H1 (cell line): Measurements from ENCODE around the gene PROM2. TPM values are rescaled to one million over a fixed set of nuclear protein-coding genes. Genes with fewer than 3 reads are reported as not detected.

ENCODE experiments used
- GABPA ChIP-seq: IDR thresholded peaks from 2 replicates; pipeline ENCODE4 v1.6.1; 2011; ENCODE audit warnings: mild to moderate bottlenecking, low read length, moderate library complexity, borderline replicate concordance; ENCODE audit not compliant: insufficient read depth
- MAFK ChIP-seq: IDR thresholded peaks from 2 replicates; pipeline ENCODE4 v1.6.1; 2012; ENCODE audit warnings: low read depth, mild to moderate bottlenecking, improper control_type of control experiment, low read length
- POLR2A ChIP-seq, 2 experiments: IDR thresholded peaks; 1 replicate in 1 of 2; 2 replicates in 1 of 2; pipeline ENCODE4 v1.6.1; 2011; ENCODE audit warnings: low read depth in 2 of 2, low read length in 2 of 2, mild to moderate bottlenecking in 2 of 2; ENCODE audit errors: control extremely low read depth in 1 of 2
- SIN3A ChIP-seq, 2 experiments: IDR thresholded peaks in 1 of 2; conservative IDR thresholded peaks in 1 of 2; 2 replicates each; pipeline ENCODE4 v1.6.1; 2011 to 2012; ENCODE audit warnings: low read length in 2 of 2, improper control_type of control experiment in 1 of 2, low read depth in 1 of 2, mild to moderate bottlenecking in 1 of 2
- SP2 ChIP-seq: IDR thresholded peaks from 2 replicates; pipeline ENCODE4 v1.6.1; 2012; ENCODE audit warnings: mild to moderate bottlenecking, low read length, inconsistent platforms
- polyA plus RNA-seq, 7 experiments: library from polyadenylated mRNA; depleted of rRNA in 3 of 7; stranded (reverse) in 5 of 7; unstranded in 2 of 7; fragments of >200 nt in 5 of 7; fragments of 200-250 nt in 2 of 7; gene quantifications; 1 replicate in 5 of 7; 2 replicates in 1 of 7; 4 replicates in 1 of 7; pipeline versions ENCODE4 v1.2.1 to v1.2.3, GENCODE V29; 2011 to 2013; ENCODE audit warnings: missing spikeins in 2 of 7, mixed read lengths in 2 of 7
- total RNA-seq: library from RNA; stranded (reverse); fragmentation: NEBNext Ultra II Directional; extraction: Animal tissue kit (Norgen Biotek cat#: 25700); gene quantifications from 2 replicates; pipeline ENCODE4 v1.2.1, GENCODE V29; 2021
- TF ChIP-seq, protein P1 (sequence below), 3 experiments: IDR thresholded peaks; 1 replicate in 2 of 3; 2 replicates in 1 of 3; pipeline versions ENCODE4 v1.5.1 to v1.6.1; 2011; ENCODE audit warnings: low read length in 3 of 3, mild to moderate bottlenecking in 3 of 3, inconsistent platforms in 2 of 3, low read depth in 1 of 3, moderate library complexity in 1 of 3; ENCODE audit not compliant: insufficient read depth in 1 of 3; ENCODE audit errors: control extremely low read depth in 1 of 3
- TF ChIP-seq, protein P2 (sequence below): IDR thresholded peaks from 2 replicates; pipeline ENCODE4 v1.6.1; 2011; ENCODE audit warnings: low read depth, mild to moderate bottlenecking, low read length; ENCODE audit not compliant: insufficient read depth

PROM2 gene
- total and polyA plus RNA-seq, 2 of the 8 experiments (the other 6 are each of a cell fraction or from before 2014, with no cell fraction given) = 1.6 to 3.8 TPM

DNA sequence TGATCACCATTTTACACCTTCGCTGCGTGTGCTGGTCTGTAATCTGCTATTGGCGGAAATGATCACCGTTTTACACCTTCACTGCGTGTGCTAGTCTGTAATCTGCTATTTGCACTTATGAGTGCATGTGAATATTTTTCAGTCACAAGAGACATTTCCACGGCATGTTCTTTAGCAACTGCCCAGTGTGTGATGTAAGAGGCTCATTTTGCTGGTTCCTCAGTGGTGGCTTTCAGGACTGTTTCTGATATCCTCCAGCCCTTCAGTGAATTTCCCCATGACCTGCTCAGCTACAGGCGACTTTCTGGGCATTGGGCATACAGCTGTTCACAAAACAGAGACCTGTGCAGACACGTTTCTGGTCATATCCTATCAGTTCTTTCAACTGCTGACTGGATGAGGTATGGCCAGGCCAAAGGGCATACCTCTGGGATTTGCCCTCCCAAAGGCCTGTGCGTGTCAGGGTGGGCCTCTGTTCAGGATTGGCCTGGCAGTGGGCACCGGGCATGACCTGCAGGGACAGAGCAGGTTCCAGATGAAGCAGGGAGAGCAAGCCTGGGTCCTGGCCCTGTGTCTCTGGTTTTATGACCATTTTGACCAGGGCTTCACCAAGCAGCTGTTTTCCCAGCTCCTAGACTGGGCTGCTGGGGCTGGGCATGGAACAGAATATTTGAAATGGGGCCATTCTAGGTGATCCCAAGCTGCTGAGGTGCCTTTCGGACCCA is 521 bp upstream of the PROM2 start (continued):
- TF ChIP-seq, protein P1, sequence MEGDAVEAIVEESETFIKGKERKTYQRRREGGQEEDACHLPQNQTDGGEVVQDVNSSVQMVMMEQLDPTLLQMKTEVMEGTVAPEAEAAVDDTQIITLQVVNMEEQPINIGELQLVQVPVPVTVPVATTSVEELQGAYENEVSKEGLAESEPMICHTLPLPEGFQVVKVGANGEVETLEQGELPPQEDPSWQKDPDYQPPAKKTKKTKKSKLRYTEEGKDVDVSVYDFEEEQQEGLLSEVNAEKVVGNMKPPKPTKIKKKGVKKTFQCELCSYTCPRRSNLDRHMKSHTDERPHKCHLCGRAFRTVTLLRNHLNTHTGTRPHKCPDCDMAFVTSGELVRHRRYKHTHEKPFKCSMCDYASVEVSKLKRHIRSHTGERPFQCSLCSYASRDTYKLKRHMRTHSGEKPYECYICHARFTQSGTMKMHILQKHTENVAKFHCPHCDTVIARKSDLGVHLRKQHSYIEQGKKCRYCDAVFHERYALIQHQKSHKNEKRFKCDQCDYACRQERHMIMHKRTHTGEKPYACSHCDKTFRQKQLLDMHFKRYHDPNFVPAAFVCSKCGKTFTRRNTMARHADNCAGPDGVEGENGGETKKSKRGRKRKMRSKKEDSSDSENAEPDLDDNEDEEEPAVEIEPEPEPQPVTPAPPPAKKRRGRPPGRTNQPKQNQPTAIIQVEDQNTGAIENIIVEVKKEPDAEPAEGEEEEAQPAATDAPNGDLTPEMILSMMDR (IDR thresholded peaks at IDR 0.05; ENCODE audit: control extremely low read depth in 1 of 3, insufficient read depth in 1 of 3, low read depth in 1 of 3, low read length in 3 of 3) = no peak
- TF ChIP-seq MAFK (no peak), SP2 (no peak), SIN3A (conservative IDR thresholded peaks at IDR 0.05 in 1 of 2, IDR thresholded peaks at IDR 0.05 in 1 of 2; ENCODE audit: low read depth in 1 of 2, low read length in 2 of 2) (no peak), GABPA (no peak), POLR2A (IDR thresholded peaks at IDR 0.05; ENCODE audit: control extremely low read depth in 1 of 2, low read depth in 2 of 2, low read length in 2 of 2) (no peak)
- TF ChIP-seq, protein P2, sequence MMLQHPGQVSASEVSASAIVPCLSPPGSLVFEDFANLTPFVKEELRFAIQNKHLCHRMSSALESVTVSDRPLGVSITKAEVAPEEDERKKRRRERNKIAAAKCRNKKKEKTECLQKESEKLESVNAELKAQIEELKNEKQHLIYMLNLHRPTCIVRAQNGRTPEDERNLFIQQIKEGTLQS = no peak
